ENCODE measurements around the gene CLEC19A.

Gene CLEC19A

GRCh38 chr16:19301931-19302330, 16.4 kb downstream of the CLEC19A start:
- H3K4me1 ChIP-seq (ENCODE audit: control insufficient read depth, low read length) = no peaks in the 10 kb centered on the region
- no peak overlapping the region for H3K4me2 ChIP-seq (ENCODE audit: low read length)
- no peaks in the 10 kb centered on the region for H3K79me2 ChIP-seq (ENCODE audit: control insufficient read depth, low read length)
- no peak for TF ChIP-seq EZH2phosphoT487 (IDR thresholded peaks at IDR 0.05; ENCODE audit: borderline replicate concordance, low read length)
- TF ChIP-seq, protein P1, sequence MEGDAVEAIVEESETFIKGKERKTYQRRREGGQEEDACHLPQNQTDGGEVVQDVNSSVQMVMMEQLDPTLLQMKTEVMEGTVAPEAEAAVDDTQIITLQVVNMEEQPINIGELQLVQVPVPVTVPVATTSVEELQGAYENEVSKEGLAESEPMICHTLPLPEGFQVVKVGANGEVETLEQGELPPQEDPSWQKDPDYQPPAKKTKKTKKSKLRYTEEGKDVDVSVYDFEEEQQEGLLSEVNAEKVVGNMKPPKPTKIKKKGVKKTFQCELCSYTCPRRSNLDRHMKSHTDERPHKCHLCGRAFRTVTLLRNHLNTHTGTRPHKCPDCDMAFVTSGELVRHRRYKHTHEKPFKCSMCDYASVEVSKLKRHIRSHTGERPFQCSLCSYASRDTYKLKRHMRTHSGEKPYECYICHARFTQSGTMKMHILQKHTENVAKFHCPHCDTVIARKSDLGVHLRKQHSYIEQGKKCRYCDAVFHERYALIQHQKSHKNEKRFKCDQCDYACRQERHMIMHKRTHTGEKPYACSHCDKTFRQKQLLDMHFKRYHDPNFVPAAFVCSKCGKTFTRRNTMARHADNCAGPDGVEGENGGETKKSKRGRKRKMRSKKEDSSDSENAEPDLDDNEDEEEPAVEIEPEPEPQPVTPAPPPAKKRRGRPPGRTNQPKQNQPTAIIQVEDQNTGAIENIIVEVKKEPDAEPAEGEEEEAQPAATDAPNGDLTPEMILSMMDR (IDR thresholded peaks at IDR 0.05; ENCODE audit: low read depth, low read length, poor library complexity, severe bottlenecking) = no peak
- H3F3A ChIP-seq (ENCODE audit: control insufficient read depth, insufficient read depth) = no peaks in the 10 kb centered on the region
- H3K9me3 ChIP-seq (ENCODE audit: control insufficient read depth, insufficient read depth, low read length) = no peaks in the 10 kb centered on the region
- no peak overlapping the region for H3K27ac ChIP-seq (ENCODE audit: low read depth, low read length)
- no peaks in the 10 kb centered on the region for H3K9me2 ChIP-seq (replicated peaks; ENCODE audit: control insufficient read depth, low read length)
- no peaks in the 10 kb centered on the region; the same call in 1 of the 2 replicates for H3K27me3 ChIP-seq (ENCODE audit: control insufficient read depth, low read length)
- H3K4me3 ChIP-seq (ENCODE audit: low read length) = no peak overlapping the region
- H4K20me1 ChIP-seq (ENCODE audit: control insufficient read depth, insufficient read depth, low read depth, low read length) = no peaks in the 10 kb centered on the region
- H3K36me3 ChIP-seq (ENCODE audit: control insufficient read depth, low read length) = no peaks in the 10 kb centered on the region

GRCh38 chr16:19304750-19305149, 19.2 kb downstream of the CLEC19A start:
- Histone ChIP-seq H4K20me1 (ENCODE audit: control insufficient read depth, insufficient read depth, low read depth, low read length) (no peaks in the 10 kb centered on the region), H3K36me3 (ENCODE audit: control insufficient read depth, low read length) (no peaks in the 10 kb centered on the region), H3K27ac (ENCODE audit: low read depth, low read length) (no peak overlapping the region), H3K27me3 (ENCODE audit: control insufficient read depth, low read length) (no peaks in the 10 kb centered on the region), H3K79me2 (ENCODE audit: control insufficient read depth, low read length) (no peaks in the 10 kb centered on the region), H3F3A (ENCODE audit: control insufficient read depth, insufficient read depth) (no peaks in the 10 kb centered on the region), H3K9me3 (ENCODE audit: control insufficient read depth, insufficient read depth, low read length) (no peaks in the 10 kb centered on the region), H3K9me2 (replicated peaks; ENCODE audit: control insufficient read depth, low read length) (no peaks in the 10 kb centered on the region), H3K4me1 (ENCODE audit: control insufficient read depth, low read length) (no peaks in the 10 kb centered on the region), H3K4me2 (ENCODE audit: low read length) (no peak overlapping the region), H3K4me3 (ENCODE audit: low read length) (no peak overlapping the region)
- TF ChIP-seq, protein P1 (IDR thresholded peaks at IDR 0.05; ENCODE audit: low read depth, low read length, poor library complexity, severe bottlenecking) = no peak
- no peak for TF ChIP-seq EZH2phosphoT487 (IDR thresholded peaks at IDR 0.05; ENCODE audit: borderline replicate concordance, low read length)

GRCh38 chr16:19305443-19305842, 19.9 kb downstream of the CLEC19A start:
- Histone ChIP-seq H3K79me2 (ENCODE audit: control insufficient read depth, low read length) (no peaks in the 10 kb centered on the region), H3K4me2 (ENCODE audit: low read length) (no peak overlapping the region), H3K36me3 (ENCODE audit: control insufficient read depth, low read length) (no peaks in the 10 kb centered on the region), H3K9me3 (ENCODE audit: control insufficient read depth, insufficient read depth, low read length) (no peaks in the 10 kb centered on the region), H3K4me3 (ENCODE audit: low read length) (no peak overlapping the region), H3K27ac (ENCODE audit: low read depth, low read length) (no peak overlapping the region), H3K27me3 (ENCODE audit: control insufficient read depth, low read length) (no peaks in the 10 kb centered on the region), H3K9me2 (replicated peaks; ENCODE audit: control insufficient read depth, low read length) (no peaks in the 10 kb centered on the region), H3F3A (ENCODE audit: control insufficient read depth, insufficient read depth) (no peaks in the 10 kb centered on the region), H4K20me1 (ENCODE audit: control insufficient read depth, insufficient read depth, low read depth, low read length) (no peaks in the 10 kb centered on the region), H3K4me1 (ENCODE audit: control insufficient read depth, low read length) (no peaks in the 10 kb centered on the region)
- TF ChIP-seq, protein P1 (IDR thresholded peaks at IDR 0.05; ENCODE audit: low read depth, low read length, poor library complexity, severe bottlenecking) = no peak
